Activated T-helper 17 cell treated with anti-CD3 and anti-CD28 coated beads, Interleukin-2, amount 50 U/mL, for 72 hours (primary cell): ENCODE measurements around the gene UTP11. TPM values are rescaled to one million over a fixed set of nuclear protein-coding genes. Genes with fewer than 3 reads are reported as not detected.
A peak's percentile ranks its signal among the peaks of the same experiment; 100 is the strongest.

Experiments
- ATAC-seq: fragments of 150-1000 bp; cut with Tn5 transposase; replicated peaks from 2 replicates; pipeline ENCODE4 v1.10.0; 2021; ENCODE audit warnings: mild to moderate bottlenecking, moderate library complexity
- H3K27ac Mint-ChIP-seq: one replicate; pipeline ENCODE4 v1.8.0; 2022; ENCODE audit warnings: mixed read lengths
- H3K27me3 Mint-ChIP-seq: one replicate; pipeline ENCODE4 v1.8.0; 2022; ENCODE audit warnings: mixed read lengths
- H3K36me3 Mint-ChIP-seq: one replicate; pipeline ENCODE4 v1.8.0; 2022; ENCODE audit warnings: low read depth, mild to moderate bottlenecking, mixed read lengths
- H3K4me1 Mint-ChIP-seq: one replicate; pipeline ENCODE4 v1.8.0; 2022; ENCODE audit warnings: mixed read lengths
- H3K4me3 Mint-ChIP-seq: one replicate; pipeline ENCODE4 v1.8.0; 2022; ENCODE audit warnings: mild to moderate bottlenecking, mixed read lengths
- H3K9me3 Mint-ChIP-seq: one replicate; pipeline ENCODE4 v1.8.0; 2022; ENCODE audit warnings: mixed read lengths
- total RNA-seq, 2 donors: library from RNA; stranded (reverse); gene quantifications; one replicate each; pipeline ENCODE4 v1.2.3, GENCODE V29; 2022

UTP11 gene
- total RNA-seq, 2 donors from 2014 or later, result 41.1 to 60.8 TPM

GRCh38 chr1:38044221-38045215, 32.0 kb downstream of the UTP11 start:
- Mint-ChIP-seq H3K4me1 (peaks cover 5% of the 10 kb centered on the region), H3K9me3 (no peaks in the 10 kb centered on the region), H3K27ac (no peak overlapping the region), H3K27me3 (peaks cover 38% of the 10 kb centered on the region), H3K36me3 (peaks cover 11% of the 10 kb centered on the region), H3K4me3 (peak overlapping the region; percentile 65)
- no peak for ATAC-seq

GRCh38 chr1:38045401-38046332, 33.1 kb downstream of the UTP11 start:
- Mint-ChIP-seq H3K9me3 (no peaks in the 10 kb centered on the region), H3K4me3 (peak overlapping the region; percentile 16), H3K36me3 (peaks cover 11% of the 10 kb centered on the region), H3K27ac (no peak overlapping the region), H3K4me1 (peaks cover 5% of the 10 kb centered on the region), H3K27me3 (peaks cover 28% of the 10 kb centered on the region)
- no peak for ATAC-seq

- H3K27me3 Mint-ChIP-seq, result peaks cover 28% of the 10 kb centered on the region
- ATAC-seq, result peak; percentile 86
- H3K27ac Mint-ChIP-seq, result no peak within 1 kb of the TSS
- peak within 1 kb of the TSS; percentile 58 for H3K4me3 Mint-ChIP-seq
- no peaks in the 10 kb centered on the region for H3K9me3 Mint-ChIP-seq
- H3K36me3 Mint-ChIP-seq, result peaks cover 11% of the 10 kb centered on the region
- H3K4me1 Mint-ChIP-seq, result peaks cover 5% of the 10 kb centered on the region
Observed at GRCh38 chr1:38046333-38046883, 33.9 kb downstream of the UTP11 start, which contains the start of gene POU3F1. POU3F1 (minus strand) TSS chr1:38046793; CDS start chr1:38046743, 50 bp downstream.

- H3K27ac Mint-ChIP-seq, result no peak overlapping the region
- H3K36me3 Mint-ChIP-seq, result peaks cover 11% of the 10 kb centered on the region
- H3K27me3 Mint-ChIP-seq, result peaks cover 24% of the 10 kb centered on the region
- H3K9me3 Mint-ChIP-seq, result no peaks in the 10 kb centered on the region
- H3K4me3 Mint-ChIP-seq, result peak overlapping the region; percentile 58
- peak; percentile 43 for ATAC-seq
- H3K4me1 Mint-ChIP-seq, result peaks cover 5% of the 10 kb centered on the region
Observed at GRCh38 chr1:38046884-38047602, 34.5 kb downstream of the UTP11 start.

- Mint-ChIP-seq H3K4me3 (peak overlapping the region; percentile 58), H3K27me3 (peaks cover 17% of the 10 kb centered on the region), H3K36me3 (peaks cover 9% of the 10 kb centered on the region), H3K9me3 (no peaks in the 10 kb centered on the region), H3K27ac (no peak overlapping the region), H3K4me1 (peaks cover 5% of the 10 kb centered on the region)
- no peak for ATAC-seq
Observed at GRCh38 chr1:38047603-38048141, 35.1 kb downstream of the UTP11 start.

- peaks cover 3% of the 10 kb centered on the region for H3K27me3 Mint-ChIP-seq
Observed at GRCh38 chr1:38050397-38051078, 38.0 kb downstream of the UTP11 start.

GRCh38 chr1:38051079-38051543, 38.6 kb downstream of the UTP11 start:
- Mint-ChIP-seq H3K4me3 (no peak overlapping the region), H3K27ac (no peak overlapping the region), H3K9me3 (no peaks in the 10 kb centered on the region), H3K4me1 (peaks cover 5% of the 10 kb centered on the region), H3K27me3 (peaks cover 3% of the 10 kb centered on the region), H3K36me3 (no peaks in the 10 kb centered on the region)
- no peak for ATAC-seq

More at GRCh38 chr1:38050397-38051078, 38.0 kb downstream of the UTP11 start:
- ATAC-seq, result no peak
- Mint-ChIP-seq H3K4me3 (no peak overlapping the region), H3K27ac (no peak overlapping the region), H3K4me1 (peaks cover 5% of the 10 kb centered on the region), H3K36me3 (no peaks in the 10 kb centered on the region), H3K9me3 (no peaks in the 10 kb centered on the region)

- peaks cover 3% of the 10 kb centered on the region for H3K27me3 Mint-ChIP-seq
- no peak overlapping the region for H3K4me3 Mint-ChIP-seq
- H3K27ac Mint-ChIP-seq, result no peak overlapping the region
- peak; percentile 19 for ATAC-seq
- H3K36me3 Mint-ChIP-seq, result no peaks in the 10 kb centered on the region
- no peaks in the 10 kb centered on the region for H3K9me3 Mint-ChIP-seq
- peaks cover 5% of the 10 kb centered on the region for H3K4me1 Mint-ChIP-seq
Observed at GRCh38 chr1:38052750-38053415, 40.3 kb downstream of the UTP11 start.

GRCh38 chr1:38053416-38054091, 41.0 kb downstream of the UTP11 start:
- Mint-ChIP-seq H3K27ac (no peak overlapping the region), H3K4me1 (peaks cover 5% of the 10 kb centered on the region), H3K36me3 (no peaks in the 10 kb centered on the region), H3K4me3 (no peak overlapping the region), H3K27me3 (peaks cover 6% of the 10 kb centered on the region), H3K9me3 (no peaks in the 10 kb centered on the region)
- ATAC-seq, result peak; percentile 28

GRCh38 chr1:38055398-38055797, 42.9 kb downstream of the UTP11 start:
- Mint-ChIP-seq H3K36me3 (no peaks in the 10 kb centered on the region), H3K4me3 (no peak overlapping the region), H3K27me3 (peaks cover 6% of the 10 kb centered on the region), H3K4me1 (peaks cover 5% of the 10 kb centered on the region), H3K27ac (no peak overlapping the region), H3K9me3 (no peaks in the 10 kb centered on the region)
- no peak for ATAC-seq

GRCh38 chr1:38055965-38056364, 43.4 kb downstream of the UTP11 start:
- H3K27me3 Mint-ChIP-seq, result peaks cover 6% of the 10 kb centered on the region
- no peak for ATAC-seq
- H3K27ac Mint-ChIP-seq, result no peak overlapping the region
- no peak overlapping the region for H3K4me3 Mint-ChIP-seq
- H3K4me1 Mint-ChIP-seq, result peaks cover 5% of the 10 kb centered on the region
- H3K36me3 Mint-ChIP-seq, result no peaks in the 10 kb centered on the region
- H3K9me3 Mint-ChIP-seq, result no peaks in the 10 kb centered on the region

- H3K4me1 Mint-ChIP-seq, result peaks cover 6% of the 10 kb centered on the region
- no peak overlapping the region for H3K27ac Mint-ChIP-seq
- H3K9me3 Mint-ChIP-seq, result no peaks in the 10 kb centered on the region
Observed at GRCh38 chr1:38059635-38060250, 47.2 kb downstream of the UTP11 start.

More at GRCh38 chr1:38059635-38060250, 47.2 kb downstream of the UTP11 start:
- ATAC-seq, result no peak
- H3K36me3 Mint-ChIP-seq, result no peaks in the 10 kb centered on the region
- H3K27me3 Mint-ChIP-seq, result peaks cover 6% of the 10 kb centered on the region
- H3K4me3 Mint-ChIP-seq, result no peak overlapping the region
